Measurements from ENCODE around the gene REPIN1. TPM values are rescaled to one million over a fixed set of nuclear protein-coding genes. Genes with fewer than 3 reads are reported as not detected.

Gene REPIN1
- total RNA-seq, 1 experiment from 2014 or later, result 106 TPM

DNA sequence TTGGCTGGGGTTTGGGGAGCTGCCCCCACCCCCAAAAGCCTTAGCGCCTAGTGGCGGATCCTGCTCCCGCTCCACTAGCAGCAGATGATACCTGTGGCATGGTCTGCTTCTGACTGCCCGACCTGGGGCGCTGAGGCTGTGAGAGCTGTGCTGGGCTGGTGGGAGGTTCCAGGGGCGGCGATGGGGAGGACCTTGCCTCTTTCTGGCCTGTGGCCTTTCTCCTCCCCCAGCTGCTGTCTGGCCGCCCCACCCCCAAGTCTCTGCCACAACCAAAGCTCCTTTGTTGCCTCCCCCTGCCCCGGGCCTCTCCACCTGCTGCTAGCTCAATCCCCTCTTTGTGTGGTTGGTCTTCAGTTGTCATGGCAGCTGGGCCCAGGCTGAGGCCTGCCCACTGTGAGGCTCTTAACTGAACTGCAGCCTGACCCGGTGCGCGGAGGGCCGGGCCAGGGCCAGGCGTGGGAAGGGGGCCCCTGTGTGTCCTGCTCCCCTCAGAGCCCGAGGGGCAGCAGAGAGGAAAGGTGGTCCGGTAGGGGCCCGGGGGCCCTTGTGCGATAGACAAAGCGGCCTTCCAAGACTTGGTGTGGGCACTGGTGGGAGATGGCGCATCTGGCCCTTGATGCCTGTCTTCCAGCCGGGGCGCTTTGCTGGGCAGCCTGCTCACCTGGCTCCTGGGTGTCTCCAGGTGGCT is 15.2 kb downstream of the REPIN1 start:
- TF ChIP-seq JUND (IDR thresholded peaks at IDR 0.05) (no peak), RAD21 (IDR thresholded peaks at IDR 0.05; ENCODE audit: low read depth) (no peak), ZNF274 (IDR thresholded peaks at IDR 0.05; ENCODE audit: low read depth, low read length) (no peak), EZH2phosphoT487 (IDR thresholded peaks at IDR 0.05; ENCODE audit: borderline replicate concordance) (no peak), CEBPB (IDR thresholded peaks at IDR 0.05; ENCODE audit: low read depth) (no peak)
- TF ChIP-seq, protein P1, sequence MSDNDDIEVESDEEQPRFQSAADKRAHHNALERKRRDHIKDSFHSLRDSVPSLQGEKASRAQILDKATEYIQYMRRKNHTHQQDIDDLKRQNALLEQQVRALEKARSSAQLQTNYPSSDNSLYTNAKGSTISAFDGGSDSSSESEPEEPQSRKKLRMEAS (IDR thresholded peaks at IDR 0.05), result no peak
- TF ChIP-seq, protein P2, sequence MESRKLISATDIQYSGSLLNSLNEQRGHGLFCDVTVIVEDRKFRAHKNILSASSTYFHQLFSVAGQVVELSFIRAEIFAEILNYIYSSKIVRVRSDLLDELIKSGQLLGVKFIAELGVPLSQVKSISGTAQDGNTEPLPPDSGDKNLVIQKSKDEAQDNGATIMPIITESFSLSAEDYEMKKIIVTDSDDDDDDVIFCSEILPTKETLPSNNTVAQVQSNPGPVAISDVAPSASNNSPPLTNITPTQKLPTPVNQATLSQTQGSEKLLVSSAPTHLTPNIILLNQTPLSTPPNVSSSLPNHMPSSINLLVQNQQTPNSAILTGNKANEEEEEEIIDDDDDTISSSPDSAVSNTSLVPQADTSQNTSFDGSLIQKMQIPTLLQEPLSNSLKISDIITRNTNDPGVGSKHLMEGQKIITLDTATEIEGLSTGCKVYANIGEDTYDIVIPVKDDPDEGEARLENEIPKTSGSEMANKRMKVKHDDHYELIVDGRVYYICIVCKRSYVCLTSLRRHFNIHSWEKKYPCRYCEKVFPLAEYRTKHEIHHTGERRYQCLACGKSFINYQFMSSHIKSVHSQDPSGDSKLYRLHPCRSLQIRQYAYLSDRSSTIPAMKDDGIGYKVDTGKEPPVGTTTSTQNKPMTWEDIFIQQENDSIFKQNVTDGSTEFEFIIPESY (IDR thresholded peaks at IDR 0.05; ENCODE audit: extremely low read depth, insufficient replicate concordance, low read length), result no peak
- TF ChIP-seq, protein P3, sequence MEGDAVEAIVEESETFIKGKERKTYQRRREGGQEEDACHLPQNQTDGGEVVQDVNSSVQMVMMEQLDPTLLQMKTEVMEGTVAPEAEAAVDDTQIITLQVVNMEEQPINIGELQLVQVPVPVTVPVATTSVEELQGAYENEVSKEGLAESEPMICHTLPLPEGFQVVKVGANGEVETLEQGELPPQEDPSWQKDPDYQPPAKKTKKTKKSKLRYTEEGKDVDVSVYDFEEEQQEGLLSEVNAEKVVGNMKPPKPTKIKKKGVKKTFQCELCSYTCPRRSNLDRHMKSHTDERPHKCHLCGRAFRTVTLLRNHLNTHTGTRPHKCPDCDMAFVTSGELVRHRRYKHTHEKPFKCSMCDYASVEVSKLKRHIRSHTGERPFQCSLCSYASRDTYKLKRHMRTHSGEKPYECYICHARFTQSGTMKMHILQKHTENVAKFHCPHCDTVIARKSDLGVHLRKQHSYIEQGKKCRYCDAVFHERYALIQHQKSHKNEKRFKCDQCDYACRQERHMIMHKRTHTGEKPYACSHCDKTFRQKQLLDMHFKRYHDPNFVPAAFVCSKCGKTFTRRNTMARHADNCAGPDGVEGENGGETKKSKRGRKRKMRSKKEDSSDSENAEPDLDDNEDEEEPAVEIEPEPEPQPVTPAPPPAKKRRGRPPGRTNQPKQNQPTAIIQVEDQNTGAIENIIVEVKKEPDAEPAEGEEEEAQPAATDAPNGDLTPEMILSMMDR (IDR thresholded peaks at IDR 0.05 in 2 of 3, conservative IDR thresholded peaks at IDR 0.05 in 1 of 3; ENCODE audit: borderline replicate concordance in 1 of 3, insufficient read depth in 1 of 3, low read depth in 2 of 3, low read length in 2 of 3), result no peak
- Histone ChIP-seq H2AFZ (ENCODE audit: low read depth, low read length, poor library complexity, severe bottlenecking) (no peak overlapping the region), H3K9me3 (ENCODE audit: control insufficient read depth in 1 of 2, insufficient read depth in 1 of 2, low read depth in 1 of 2, low read length in 2 of 2) (no peaks in the 10 kb centered on the region), H3K36me3 (ENCODE audit: control insufficient read depth in 1 of 2, insufficient read depth in 2 of 2, low read length in 2 of 2) (no peaks in the 10 kb centered on the region), H3K4me1 (ENCODE audit: control insufficient read depth in 1 of 2, insufficient read depth in 2 of 2, low read length in 2 of 2) (peaks cover 6 to 10% of the 10 kb centered on the region in 2 experiments; a peak in 3 of 4 replicates), H3K4me2 (ENCODE audit: low read length) (no peak overlapping the region), H3K9me2 (ENCODE audit: insufficient read depth) (no peaks in the 10 kb centered on the region), H4K20me1 (ENCODE audit: insufficient read depth) (no peaks in the 10 kb centered on the region), H3K9ac (ENCODE audit: low read length) (no peak overlapping the region), H3K27me3 (ENCODE audit: insufficient read depth, low read length) (no peaks in the 10 kb centered on the region), H3K4me3 (replicated peaks in 1 of 2; ENCODE audit: low read depth in 1 of 2, low read length in 2 of 2) (no peak overlapping the region), H3K27ac (ENCODE audit: low read depth, low read length) (no peak overlapping the region), H3K79me2 (ENCODE audit: insufficient read depth, low read length) (no peaks in the 10 kb centered on the region; the same call in 1 of the 2 replicates)
- CTCF ChIA-PET, result no interaction called here
- no peak for DNase-seq (ENCODE audit: low read depth, low spot score)
- no TSS peak for BruUV-seq (replicated peaks)
- POLR2A ChIA-PET, result no interaction called here
- RAD21 ChIA-PET (ENCODE audit: low non-redundant PET in 1 of 2, low total read pairs in 2 of 2, uncharacterized antibody in 2 of 2, unreplicated experiment in 2 of 2), result no interaction called here
- intact Hi-C loops (cut with micrococcal nuclease), result no loop called here
- ATAC-seq, result no peak
